GM21360 (cell line): ENCODE measurements around the gene LRFN4.

Source experiments
- ATAC-seq: cut with Tn5 transposase; IDR thresholded peaks from one replicate; pipeline ENCODE4 v1.9.1; 2021; ENCODE audit warnings: mild to moderate bottlenecking, moderate library complexity; ENCODE audit not compliant: unreplicated experiment

The LRFN4 gene

DNA sequence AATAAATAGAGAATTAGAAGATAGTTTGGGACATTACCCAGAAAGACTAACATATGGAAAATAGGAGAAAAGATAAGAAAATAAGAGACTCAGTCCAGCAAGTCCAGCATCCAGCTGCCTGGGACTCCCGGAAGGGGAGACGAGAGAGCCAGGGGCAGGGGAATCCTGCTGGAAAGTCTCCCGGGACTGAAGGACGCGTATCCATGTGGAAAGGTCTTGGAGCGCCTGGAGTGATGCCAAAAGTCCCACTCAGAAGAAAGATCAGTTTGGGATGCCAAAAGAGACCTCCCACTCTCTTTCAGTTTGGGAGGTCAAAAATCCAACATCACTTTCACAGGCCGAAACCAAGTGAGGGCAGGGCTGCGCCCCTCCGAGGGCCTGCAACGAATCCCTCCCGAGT lies 30.7 kb downstream of the LRFN4 start:
- no peak for ATAC-seq

DNA sequence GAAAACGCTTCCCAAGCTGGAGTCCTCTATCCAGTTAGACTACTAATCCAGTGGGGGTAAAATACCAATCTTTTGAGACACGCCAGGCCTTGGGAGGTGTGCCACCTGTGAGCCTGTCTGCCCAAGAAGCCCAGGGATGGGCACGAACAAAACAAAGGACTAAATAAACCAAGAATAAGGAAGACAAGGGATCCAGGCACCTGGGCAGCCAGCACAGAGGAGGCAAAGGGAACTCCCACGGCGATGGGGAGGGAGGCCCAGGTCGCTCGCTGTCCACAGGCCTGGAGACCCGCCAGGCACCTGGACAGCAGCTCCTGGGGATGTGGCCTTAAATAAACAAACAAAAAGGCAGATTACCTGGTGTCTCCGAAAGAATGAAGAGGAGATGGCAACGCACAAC lies 31.4 kb downstream of the LRFN4 start:
- ATAC-seq: no peak

DNA sequence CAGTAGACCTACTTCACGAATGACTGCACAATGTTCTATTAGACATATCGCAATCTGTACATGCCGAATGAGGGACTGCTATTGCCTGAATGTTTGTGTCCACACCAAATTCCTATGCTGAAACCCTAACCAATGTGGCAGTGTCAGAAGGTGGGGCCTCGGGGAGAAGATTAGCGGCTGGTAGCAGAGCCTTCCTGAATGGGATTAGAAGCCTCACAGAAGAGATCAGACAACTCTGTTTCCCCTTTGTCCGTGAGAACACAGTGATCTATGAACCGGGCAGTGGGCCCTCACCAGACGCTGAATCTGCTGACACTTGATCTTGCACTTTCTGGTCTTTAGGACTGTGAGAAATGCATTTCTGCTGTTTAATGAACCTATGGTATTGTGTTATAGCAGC lies 33.1 kb downstream of the LRFN4 start:
- ATAC-seq: no peak

DNA sequence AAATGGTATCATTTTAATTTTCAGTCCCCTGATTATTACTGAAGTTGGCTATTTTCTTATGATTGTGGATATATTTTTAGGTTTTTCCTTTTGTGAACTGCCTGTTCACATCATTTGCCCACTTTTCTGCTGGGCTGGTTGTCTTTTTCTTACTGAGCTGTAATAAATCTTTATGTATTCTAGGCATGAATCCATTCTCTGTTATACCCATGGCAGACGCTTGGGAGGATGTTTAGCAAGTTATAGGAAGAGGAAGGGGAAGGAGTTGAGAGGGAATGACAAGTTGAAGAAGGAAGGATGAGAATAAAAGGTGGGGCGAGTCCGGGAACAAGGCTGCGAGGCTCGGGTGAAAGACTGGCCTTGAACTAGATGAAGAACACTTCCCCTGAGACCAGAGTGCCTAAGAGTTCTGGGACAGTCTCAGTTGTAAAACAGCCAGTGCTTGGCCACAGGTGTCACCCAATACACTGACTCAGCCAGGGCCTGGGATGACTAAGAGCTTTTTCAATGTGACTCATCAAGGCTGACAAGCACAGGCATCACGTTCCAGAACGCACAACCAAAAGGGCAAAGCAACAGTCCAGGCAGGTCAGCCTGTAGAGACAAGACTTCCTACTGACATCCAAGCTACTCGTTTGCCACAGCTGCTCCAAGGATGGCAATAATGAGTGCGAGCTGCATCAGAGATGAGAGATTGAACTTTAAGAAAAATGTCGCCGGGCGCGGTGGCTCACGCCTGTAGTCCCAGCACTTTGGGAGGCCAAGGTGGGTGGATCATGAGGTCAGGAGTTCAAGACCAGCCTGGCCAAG lies 35.2 kb downstream of the LRFN4 start:
- ATAC-seq: peak; percentile 90

DNA sequence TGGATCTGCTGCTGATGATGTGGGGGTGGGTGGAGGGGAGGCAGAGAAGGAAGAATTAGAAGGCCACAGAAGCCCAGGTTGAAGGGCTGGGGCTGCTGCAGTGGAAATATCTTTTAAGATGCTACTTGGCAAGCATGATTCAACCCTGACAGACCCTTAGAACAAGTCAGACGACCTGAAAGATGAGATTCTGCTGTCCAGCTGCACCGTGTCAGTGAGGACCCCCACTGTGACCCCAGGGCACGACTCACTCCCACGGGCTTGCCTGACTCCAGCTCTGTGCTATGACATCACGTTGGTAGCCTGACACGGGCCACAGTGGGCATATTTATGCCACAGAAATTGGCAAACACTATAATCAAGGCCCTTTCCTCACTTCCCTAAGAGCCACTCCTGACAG lies 36.0 kb downstream of the LRFN4 start:
- ATAC-seq: no peak

DNA sequence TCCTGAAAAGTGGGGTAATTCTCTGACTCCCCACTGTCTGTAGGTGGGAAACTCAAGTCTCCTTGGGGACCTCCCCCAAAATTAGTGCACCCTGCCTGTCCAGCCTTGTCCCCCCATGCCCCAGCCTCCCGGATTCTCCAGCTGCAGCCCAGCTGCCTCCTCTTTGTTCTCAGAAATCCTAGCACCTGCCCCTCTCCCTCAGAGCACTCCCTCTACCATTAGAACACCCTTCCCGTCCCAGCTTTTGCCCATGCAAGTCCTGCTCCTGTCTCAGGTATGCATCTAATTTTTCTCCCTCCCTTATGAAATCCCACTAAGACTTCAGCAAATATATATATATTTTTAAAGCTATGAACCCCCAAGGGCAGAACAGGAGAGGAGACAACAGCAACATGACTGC lies 37.3 kb downstream of the LRFN4 start:
- no peak for ATAC-seq

DNA sequence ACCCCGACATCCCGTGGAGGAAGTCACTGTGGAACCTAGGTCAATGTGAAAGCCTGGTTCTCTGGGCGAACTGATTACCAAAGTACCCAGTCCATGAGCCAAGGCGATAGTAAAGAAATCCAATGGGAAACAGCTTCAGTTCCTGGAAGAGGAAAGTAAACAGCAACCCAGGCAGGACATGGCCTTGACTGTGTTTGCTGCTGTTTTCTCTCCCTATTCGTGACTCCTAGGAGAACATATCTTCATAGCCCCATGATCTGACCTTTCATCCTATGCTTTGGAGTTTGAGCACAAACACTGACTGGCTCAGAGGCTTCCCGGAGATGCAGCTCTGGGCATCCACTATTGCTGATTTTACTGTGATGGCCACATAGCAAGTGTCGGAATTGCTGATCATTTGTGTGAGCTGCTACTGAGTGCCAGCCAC lies 45.1 kb downstream of the LRFN4 start:
- no peak for ATAC-seq

DNA sequence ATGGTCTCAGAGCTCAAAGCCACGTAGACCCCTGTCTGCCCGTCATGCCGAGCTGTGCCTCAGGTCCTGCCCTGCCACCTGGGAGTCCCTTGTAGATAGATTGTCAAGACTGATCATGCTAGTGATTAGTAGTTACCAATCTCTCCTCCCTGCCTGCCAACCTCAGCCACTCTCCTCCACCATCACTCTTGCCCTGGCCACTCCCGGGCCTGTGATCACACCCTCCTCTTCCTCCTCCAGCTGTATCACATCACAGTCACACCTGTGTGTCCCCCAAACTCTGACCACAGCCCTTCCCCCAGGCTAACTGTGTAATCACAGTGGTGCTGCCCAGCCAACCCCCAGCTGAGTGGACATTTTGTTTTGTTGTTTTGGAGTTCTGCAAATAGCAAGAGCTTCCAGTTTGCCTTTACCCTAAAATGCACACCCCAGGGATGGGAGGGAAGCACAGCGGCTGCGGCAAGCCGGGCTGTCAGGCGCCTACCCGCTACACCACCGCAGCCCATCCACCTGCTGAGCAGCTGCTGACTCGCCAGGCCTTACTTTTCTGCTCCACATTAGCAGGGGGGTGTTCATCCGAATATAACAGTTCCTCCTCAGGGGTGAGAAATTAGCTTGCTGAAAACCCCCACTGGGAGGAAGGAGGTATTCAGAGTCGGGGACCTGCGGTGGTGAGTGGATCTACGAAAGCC lies 45.8 kb downstream of the LRFN4 start:
- ATAC-seq: no peak

DNA sequence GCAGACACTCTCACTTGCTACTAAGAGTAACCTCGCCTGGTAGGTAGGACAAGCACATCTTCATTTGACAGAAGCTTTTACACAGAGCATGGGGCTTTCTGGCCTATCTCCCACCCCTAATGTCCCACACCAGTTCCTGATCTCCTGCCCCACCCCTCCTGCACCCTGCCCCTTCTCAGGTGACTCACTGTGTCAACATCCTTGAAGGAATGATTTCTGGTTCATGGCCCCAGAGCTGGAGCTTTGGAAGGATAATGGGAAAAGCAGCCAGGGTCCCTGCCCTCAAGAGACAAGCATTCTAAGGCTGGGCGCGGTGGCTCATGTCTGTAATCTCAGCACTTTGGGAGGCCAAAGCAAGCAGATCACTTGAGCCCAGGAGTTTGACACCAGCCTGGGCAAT lies 47.2 kb downstream of the LRFN4 start:
- ATAC-seq: no peak

DNA sequence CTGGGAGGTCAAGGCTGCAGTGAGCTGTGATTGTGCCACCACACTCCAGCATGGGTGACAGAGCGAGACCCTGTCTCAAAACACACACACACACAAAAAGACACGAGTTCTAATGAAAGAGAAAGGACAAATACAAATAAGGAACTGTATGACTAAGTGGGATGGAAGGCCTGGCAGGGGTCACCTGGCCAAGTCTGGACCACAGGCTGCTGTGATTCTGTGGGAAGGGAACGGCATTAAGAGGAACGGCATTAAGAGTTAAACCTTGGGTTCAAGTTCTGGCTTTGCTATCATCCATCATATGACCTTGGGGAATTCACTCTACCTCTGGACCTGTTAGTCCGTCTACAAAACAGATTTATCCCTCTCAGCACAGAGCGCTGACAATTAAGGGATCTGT lies 47.7 kb downstream of the LRFN4 start:
- ATAC-seq: no peak

DNA sequence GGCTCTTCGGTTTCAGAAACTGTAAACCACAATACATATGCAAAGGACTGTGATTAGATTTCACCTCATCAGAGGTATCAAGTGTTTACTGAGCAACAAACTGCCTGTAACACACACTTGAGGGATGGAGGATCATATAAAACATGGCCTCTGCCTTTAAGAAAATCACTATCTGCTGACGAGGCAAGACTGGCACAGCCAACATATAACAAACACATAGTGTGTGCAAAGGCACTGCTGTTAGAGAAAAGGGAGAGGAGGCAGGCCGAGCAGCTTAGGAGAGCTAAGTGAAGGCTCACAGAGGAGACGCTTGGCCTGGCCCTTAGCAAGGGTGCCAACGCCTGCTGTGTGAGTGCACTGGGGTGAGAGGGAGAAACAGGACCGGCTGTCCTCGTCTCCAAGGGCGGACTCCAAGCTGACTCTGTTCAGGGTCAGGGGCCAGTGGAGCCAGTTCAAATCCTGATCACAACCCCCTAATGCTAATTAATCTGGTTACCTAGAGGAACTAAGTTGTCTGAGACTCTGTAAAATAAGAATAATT lies 48.2 kb downstream of the LRFN4 start:
- ATAC-seq: no peak

DNA sequence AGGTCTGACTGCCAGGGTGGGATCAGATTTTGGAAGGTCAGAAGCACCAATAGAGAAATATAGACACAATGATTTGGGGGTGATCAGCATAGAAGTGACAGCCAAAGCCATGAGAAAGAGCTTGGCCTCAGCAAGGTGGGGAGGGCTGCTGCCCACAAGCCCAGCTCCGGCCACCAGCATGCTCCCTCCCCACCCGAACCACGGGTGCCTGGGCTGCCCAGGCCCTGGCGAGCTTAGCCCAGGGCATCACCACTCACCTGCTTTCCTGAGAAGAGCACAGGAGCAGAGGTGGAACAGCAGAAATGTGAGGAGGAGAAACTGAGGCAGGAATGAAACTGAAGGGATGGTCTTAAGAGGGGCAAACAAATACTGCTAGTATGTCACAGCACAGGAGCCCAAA lies 48.8 kb downstream of the LRFN4 start:
- ATAC-seq: no peak

DNA sequence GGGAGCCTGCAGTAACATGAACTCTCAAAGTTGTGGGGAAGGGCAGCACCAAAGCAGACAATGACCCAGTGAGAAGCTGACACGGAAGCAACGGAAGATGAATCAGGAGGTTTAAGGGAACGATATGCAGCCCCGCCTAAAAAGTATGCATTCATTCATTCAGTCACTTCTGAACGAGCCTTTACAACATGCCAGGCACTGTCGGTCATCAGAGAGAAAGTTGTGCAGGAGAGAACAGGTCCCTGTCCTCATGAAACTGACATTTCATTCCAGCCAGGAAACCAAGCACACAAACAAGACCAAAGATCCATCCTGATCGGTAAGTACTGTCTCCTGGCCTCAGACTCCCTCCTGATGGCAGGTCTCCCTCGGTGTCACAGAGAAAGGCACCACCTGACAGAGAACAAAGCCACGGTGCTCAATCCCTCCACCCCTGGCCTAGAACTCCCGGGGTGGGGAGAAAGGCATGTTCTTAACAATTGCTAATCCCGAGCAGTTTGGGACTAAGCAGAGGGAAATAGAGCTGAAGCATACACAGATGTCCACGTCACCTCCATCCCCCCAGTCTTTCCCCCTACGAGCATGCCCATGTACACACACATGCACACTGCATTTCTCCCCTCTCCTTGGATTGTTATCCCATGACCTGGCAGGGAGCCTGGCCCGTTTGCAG lies 49.3 kb downstream of the LRFN4 start:
- ATAC-seq: no peak

DNA sequence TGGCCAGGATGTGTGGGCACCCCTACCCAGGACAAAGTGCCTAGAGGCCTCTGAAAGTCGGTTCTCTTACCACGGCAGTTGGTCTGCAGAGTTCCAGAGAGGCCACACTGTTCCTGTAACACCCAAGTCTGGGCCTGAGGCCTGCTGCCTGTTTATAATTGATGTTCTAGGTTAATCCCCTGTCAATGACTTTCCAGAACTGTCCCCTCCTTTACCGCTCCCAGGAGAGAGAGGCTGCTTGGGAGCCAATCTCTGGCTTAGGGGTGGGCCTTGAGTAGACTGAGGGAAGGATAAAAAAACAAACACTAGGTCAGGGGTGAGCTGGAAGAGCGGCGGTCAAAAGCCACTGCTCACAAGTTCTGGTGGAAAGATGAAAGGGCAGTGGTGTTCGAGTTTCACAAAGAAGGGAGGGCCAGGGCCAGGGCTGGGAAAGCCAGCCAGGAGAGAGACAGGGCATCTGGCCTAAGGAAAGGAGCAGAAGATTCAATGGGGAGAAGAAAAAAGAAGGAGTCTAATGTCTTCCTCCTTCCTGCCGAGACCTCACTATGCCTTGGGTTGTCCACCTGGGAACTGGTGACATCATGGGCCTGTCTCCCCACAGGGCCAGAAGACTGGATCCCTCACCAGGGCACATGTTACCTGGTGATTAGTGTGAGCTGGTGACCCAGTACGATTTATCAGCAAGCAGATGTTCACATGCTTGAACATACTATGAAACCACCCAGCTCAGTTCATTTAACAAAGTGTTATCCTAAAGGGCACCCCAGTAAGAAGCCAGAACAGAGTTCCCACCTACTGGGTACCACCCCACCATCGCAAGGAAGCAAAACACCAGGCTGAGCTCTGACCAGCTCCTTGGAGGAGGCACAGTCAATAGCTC lies 51.1 kb downstream of the LRFN4 start:
- no peak for ATAC-seq

DNA sequence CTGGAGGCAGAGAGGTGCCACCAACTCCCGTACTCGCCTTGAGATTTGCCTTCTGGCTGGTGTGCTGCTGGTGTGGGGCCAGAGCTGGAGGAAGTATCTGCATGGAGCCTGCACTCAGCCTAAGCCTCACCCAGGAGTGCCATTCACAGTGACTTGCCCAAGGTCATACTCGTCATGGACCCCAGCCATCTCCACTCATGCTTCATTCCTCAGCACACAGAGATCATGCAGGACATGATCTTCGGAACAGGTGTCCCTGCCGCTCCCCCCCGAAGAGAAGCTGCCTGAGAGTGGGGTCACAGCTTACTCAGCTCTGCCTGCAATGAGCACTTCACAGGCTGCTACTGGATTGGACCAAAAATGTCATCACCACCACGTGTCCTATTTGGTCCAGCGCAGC lies 52.3 kb downstream of the LRFN4 start:
- ATAC-seq: no peak

DNA sequence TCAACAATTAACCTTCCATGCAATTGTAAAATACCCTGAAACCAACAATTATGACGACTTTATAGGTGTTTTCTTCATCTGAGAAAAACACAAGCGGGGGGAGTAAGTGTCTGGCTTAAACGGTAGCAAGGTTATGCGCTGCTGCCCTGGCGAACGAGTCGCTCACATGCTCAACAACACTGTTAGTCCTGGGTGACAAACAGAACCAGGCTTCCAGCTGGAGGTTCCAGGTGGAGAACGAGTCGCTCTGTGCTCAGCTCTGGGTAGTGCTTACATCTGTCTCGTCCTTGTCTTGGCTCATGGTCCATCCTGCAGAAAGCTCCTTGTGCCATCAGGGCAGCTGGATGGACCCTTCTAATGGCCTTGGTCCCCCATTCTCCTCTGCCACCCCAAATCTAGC lies 53.2 kb downstream of the LRFN4 start:
- ATAC-seq: no peak
